GM18520 (cell line): Measurements from ENCODE around the gene ARL5C.

Experiments used
- ATAC-seq: cut with Tn5 transposase; IDR thresholded peaks from one replicate; pipeline ENCODE4 v1.9.1; 2021; ENCODE audit not compliant: unreplicated experiment

Gene ARL5C

DNA sequence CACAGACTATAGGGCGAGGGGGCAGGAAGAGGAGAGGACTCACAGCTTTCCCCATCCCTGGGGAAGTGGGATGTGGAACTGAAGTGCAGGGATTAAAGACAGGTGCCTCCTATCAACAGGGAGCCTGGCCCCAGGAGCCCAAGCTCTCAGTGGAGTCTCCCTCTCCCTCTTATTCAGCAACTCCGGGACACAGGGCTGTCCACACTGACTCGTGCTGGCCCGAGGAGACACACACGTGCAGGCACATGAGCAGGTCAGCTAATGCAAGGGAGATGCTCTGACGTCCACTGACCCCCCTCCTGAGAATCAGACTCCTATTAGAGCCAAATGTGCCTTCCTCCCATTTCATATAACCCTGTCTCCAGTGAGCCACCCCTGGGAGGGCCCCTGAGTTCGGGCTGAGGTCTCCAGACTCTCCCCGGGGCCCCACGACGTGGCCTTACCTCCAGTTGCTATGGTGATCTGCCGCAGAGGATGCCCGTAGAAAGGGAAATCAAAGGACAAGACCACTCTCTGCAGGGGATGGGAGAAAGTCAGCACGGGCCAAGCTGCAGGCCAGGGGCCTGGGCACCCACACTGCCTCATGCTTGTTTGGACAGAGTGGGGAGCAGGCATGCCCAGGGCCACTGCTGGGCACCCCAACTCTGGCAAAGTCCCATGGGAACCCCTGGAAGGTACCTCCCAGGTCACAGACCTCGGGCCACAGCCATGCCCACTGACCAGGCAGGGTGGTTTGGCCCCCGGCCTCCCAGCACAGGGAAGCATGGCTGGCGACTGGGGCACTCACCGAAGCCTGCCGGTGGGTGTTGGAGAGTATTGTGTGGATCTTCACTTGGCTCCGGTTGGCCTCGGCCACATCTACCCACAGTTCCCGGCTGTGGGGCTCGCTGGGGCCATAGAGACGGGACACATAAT is 57.2 kb downstream of the ARL5C start:
- no peak for ATAC-seq

DNA sequence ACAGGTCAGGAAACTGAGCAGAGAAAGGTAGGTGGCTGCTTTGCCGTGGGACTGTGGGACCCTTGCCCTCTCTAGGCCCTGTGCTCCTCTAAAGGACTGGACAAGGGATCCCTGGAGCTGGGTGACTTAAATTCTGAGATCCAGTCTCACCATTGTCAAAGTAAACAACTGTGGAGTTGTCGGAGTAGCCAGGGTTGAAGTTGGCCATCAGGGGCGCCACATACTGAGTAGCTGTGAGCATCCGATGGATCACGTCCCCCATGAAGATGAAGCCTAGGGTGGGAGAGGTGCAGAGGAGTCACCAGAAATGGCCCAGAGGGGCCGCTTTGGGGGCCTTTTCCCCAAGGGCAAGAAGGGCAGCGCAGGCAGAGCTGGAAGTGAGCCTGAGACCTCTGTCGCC is 58.0 kb downstream of the ARL5C start:
- ATAC-seq: no peak

DNA sequence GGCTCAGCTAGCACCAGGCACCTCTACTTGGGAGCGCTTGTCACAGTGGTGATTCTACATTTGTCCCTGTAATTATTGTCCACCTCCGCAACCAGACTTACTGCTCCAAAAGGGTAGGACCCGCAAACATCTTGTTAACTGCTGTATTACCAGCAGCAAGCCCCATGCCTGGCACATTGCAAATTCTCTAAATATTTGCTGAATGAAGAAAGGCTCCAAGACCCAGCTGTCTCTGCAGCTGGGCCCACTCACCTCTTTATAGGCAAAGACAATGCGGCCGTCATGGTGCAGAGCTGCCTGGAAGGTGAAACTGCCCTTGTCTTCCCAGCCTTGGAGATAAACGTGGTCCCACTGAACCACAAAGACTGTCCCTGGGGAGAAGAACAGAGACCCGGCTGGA is 58.8 kb downstream of the ARL5C start:
- no peak for ATAC-seq
